PFSK-1 (cell line): Measurements from ENCODE around the gene SNX33.

ENCODE experiments used
- POLR2AphosphoS5 ChIP-seq: IDR thresholded peaks from 2 replicates; pipeline ENCODE4 v1.6.1; 2012; ENCODE audit warnings: low read depth, mild to moderate bottlenecking, control low read depth, low read length, moderate library complexity
- TAF1 ChIP-seq: IDR thresholded peaks from 2 replicates; pipeline ENCODE4 v1.6.1; 2012; ENCODE audit warnings: low read length, control low read depth, borderline replicate concordance; ENCODE audit not compliant: insufficient read depth
- TF ChIP-seq, protein P1 (sequence below), 2 experiments: IDR thresholded peaks; 2 replicates each; pipeline versions ENCODE4 v1.6.1 to v1.8.0; 2011 to 2012; ENCODE audit warnings: low read depth in 2 of 2, low read length in 2 of 2, control low read depth in 1 of 2, inconsistent platforms in 1 of 2, mild to moderate bottlenecking in 1 of 2, moderate library complexity in 1 of 2; ENCODE audit not compliant: insufficient read depth in 1 of 2

DNA sequence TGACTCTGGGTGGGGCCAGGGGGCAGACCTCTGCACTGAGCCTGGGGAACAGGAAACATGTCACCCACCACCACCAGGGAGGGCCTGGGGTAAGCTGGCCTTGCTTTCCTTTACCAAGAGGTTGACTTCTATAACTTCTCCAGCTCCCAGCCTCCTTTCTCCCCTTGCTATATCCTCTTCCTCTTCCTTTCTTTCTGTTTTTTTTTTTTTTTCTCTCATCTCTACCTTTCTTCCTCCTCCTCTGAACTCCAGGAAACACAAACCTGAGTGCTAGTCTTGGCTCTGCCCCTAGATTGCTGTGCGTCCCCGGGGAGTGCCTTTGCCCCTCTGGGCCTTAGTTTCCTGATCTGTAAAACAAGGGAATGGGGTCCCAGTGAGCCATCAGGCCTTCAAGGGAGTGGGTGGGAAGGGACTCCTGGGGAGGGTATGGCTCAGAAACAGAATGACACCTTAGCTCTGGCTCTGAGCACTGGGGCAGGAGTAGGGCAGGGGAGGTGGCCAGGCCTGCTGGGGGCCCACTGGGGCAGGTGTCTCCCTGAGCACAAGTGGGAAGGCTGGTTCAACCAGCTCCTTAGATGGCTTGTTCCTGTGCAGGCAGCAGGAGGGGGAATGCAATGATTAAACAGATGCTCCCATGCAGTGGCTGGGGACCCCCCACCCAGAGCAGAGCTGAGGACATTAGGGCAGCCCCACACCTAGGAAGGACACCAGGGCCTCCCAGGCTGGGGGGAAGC lies 4.3 kb downstream of the SNX33 start:
- TF ChIP-seq, protein P1, sequence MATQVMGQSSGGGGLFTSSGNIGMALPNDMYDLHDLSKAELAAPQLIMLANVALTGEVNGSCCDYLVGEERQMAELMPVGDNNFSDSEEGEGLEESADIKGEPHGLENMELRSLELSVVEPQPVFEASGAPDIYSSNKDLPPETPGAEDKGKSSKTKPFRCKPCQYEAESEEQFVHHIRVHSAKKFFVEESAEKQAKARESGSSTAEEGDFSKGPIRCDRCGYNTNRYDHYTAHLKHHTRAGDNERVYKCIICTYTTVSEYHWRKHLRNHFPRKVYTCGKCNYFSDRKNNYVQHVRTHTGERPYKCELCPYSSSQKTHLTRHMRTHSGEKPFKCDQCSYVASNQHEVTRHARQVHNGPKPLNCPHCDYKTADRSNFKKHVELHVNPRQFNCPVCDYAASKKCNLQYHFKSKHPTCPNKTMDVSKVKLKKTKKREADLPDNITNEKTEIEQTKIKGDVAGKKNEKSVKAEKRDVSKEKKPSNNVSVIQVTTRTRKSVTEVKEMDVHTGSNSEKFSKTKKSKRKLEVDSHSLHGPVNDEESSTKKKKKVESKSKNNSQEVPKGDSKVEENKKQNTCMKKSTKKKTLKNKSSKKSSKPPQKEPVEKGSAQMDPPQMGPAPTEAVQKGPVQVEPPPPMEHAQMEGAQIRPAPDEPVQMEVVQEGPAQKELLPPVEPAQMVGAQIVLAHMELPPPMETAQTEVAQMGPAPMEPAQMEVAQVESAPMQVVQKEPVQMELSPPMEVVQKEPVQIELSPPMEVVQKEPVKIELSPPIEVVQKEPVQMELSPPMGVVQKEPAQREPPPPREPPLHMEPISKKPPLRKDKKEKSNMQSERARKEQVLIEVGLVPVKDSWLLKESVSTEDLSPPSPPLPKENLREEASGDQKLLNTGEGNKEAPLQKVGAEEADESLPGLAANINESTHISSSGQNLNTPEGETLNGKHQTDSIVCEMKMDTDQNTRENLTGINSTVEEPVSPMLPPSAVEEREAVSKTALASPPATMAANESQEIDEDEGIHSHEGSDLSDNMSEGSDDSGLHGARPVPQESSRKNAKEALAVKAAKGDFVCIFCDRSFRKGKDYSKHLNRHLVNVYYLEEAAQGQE (IDR thresholded peaks at IDR 0.05; ENCODE audit: insufficient read depth in 1 of 2, low read depth in 2 of 2, low read length in 2 of 2): no peak
- no peak for TF ChIP-seq POLR2AphosphoS5
- TF ChIP-seq TAF1: no peak
